HG02763 (cell line): Measurements from ENCODE around the gene OOSP3.

Experiments used
- ATAC-seq: cut with Tn5 transposase; IDR thresholded peaks from one replicate; pipeline ENCODE4 v1.9.1; 2021; ENCODE audit warnings: mild to moderate bottlenecking, moderate library complexity; ENCODE audit not compliant: unreplicated experiment

Gene OOSP3

DNA sequence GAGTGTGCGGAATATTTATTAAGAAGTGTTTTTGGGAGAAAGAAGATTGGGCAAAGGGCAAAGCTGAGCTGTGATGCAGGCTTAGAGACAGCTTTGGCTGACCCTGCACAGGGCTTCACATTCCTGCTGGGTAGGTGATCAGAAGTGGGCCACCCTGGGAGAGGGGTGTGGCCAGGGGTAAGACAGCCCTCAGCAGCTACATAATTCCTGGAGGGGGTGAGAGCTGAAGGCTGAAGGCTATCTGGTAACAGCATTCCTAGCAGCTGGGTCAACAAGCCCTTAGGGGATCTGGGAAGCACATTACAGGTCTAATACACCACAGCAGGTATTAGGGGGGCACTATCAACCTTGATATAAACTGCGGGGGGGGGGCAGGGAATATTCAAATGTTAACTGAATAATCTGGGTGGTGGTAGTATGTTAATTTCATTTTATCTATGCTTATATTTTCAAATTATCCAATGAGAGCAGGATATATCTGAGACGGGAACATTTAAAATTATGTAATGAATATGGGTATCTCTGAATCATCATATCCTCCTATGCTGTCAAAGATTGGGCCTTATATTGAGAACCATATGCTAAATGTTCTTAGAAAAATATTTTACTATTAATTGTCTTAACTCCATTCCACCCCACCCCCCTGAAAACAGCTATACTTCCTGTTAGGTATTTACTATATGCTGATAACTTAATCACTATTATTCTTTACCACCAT lies 65.6 kb downstream of the OOSP3 start:
- ATAC-seq: no peak

GRCh38 chr11:59944720-59945119 lies 66.1 kb downstream of the OOSP3 start:
- ATAC-seq: no peak
